GM21723 (cell line): ENCODE measurements around the gene IGIP.

Experiments
- ATAC-seq: cut with Tn5 transposase; IDR thresholded peaks from one replicate; pipeline ENCODE4 v1.9.1; 2021; ENCODE audit warnings: mild to moderate bottlenecking, moderate library complexity; ENCODE audit not compliant: unreplicated experiment

Gene IGIP

GRCh38 chr5:140111011-140111858 is 14.5 kb upstream of the IGIP start:
- no peak for ATAC-seq

GRCh38 chr5:140111859-140112551 is 13.7 kb upstream of the IGIP start:
- ATAC-seq: no peak

GRCh38 chr5:140112685-140113179 is 13.0 kb upstream of the IGIP start:
- no peak for ATAC-seq

GRCh38 chr5:140113180-140113698 is 12.5 kb upstream of the IGIP start:
- peak; percentile 5 for ATAC-seq

GRCh38 chr5:140113699-140114263 is 12.0 kb upstream of the IGIP start, which contains the start of gene PURA:
TSS of gene PURA (plus strand) at chr5:140114109. CDS start at chr5:140114182, 73 bp downstream.
- peak; percentile 88 for ATAC-seq

- ATAC-seq: peak; percentile 40
Observed at GRCh38 chr5:140114341-140115185, 11.2 kb upstream of the IGIP start.

GRCh38 chr5:140115186-140115500 is 10.6 kb upstream of the IGIP start:
- ATAC-seq: no peak

- ATAC-seq: no peak
Observed at GRCh38 chr5:140116716-140117115, 9.0 kb upstream of the IGIP start.

- ATAC-seq: no peak
Observed at GRCh38 chr5:140117523-140117922, 8.2 kb upstream of the IGIP start.

GRCh38 chr5:140118302-140118936 is 7.3 kb upstream of the IGIP start:
- no peak for ATAC-seq

GRCh38 chr5:140126315-140127012 is 727 bp downstream of the IGIP start:
- ATAC-seq: no peak

- ATAC-seq: no peak
Observed at GRCh38 chr5:140128376-140128775, 2.6 kb downstream of the IGIP start.

GRCh38 chr5:140130949-140131733 is 5.4 kb downstream of the IGIP start:
- ATAC-seq: no peak

- ATAC-seq: no peak
Observed at GRCh38 chr5:140131967-140132409, 6.3 kb downstream of the IGIP start.

- no peak for ATAC-seq
Observed at GRCh38 chr5:140133514-140134167, 7.9 kb downstream of the IGIP start.

- ATAC-seq: no peak
Observed at GRCh38 chr5:140134277-140134935, 8.7 kb downstream of the IGIP start.

GRCh38 chr5:140135127-140135526 is 9.4 kb downstream of the IGIP start:
- ATAC-seq: no peak

- no peak for ATAC-seq
Observed at GRCh38 chr5:140136624-140137023, 10.9 kb downstream of the IGIP start.
